GM19023 (cell line): ENCODE measurements around the gene KCTD16.

Experiments
- ATAC-seq: cut with Tn5 transposase; IDR thresholded peaks from one replicate; pipeline ENCODE4 v1.9.1; 2021; ENCODE audit warnings: mild to moderate bottlenecking, moderate library complexity; ENCODE audit not compliant: unreplicated experiment

Gene KCTD16

DNA sequence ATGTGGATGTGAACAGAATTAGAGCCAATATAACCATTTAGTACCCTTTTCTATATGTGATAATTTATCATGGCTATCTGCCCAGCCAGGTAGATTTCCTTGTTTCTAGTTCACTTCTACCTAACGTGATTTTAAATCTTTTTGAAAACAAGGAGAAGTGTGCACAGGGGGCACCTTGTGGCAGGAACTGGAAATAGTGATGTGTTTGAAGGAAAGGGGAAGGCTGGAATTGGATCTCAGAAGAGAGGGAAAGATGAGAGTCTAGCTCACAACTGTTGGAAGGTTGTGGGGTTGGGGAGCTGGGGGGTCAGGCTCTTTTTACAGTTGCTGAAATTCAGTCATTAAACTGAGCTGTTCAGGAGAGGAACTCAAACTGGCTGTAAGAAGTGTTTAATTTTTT lies 219.5 kb downstream of the KCTD16 start:
- ATAC-seq = no peak

- no peak for ATAC-seq
Measured at GRCh38 chr5:144391044-144391443, 220.4 kb downstream of the KCTD16 start.

GRCh38 chr5:144393641-144394435 lies 223.2 kb downstream of the KCTD16 start:
- no peak for ATAC-seq

DNA sequence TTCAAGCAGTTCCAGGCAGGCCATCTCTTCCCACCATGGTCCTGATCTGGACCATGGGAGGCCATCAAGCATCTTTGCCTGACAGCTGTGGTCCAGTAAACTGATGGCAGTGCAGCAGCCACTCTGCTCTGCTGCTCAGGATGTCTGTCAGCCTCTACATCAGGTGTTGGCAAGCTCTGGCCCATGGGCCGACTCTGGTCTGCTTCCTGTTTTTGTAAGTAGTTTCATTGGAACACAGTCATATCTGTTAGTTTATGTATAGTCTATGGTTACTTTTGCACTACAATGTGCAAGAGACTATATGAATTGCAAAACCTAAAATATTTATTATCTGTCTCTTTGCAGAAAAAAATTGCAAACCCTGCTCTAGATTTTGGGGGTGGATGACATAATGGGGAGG lies 225.0 kb downstream of the KCTD16 start:
- ATAC-seq = no peak

DNA sequence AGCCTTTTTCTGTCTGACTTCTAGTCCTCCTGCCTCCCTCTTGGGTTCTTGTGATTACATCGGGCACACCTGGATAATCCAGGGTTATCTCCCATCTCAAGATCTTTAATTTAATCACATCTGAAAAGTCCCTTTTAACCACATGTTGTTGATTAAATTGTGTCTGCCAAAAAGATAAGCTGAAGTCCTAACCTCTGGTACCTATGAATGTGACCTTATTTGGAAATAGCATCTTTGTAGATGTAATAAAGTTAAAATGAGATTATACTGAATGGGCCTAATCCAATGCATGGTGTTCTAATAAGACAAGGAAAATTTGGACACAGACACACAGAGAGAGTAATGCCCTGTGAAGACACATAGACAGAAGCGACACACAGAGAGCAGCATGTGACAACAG lies 232.4 kb downstream of the KCTD16 start:
- ATAC-seq = no peak

- no peak for ATAC-seq
Measured at GRCh38 chr5:144403817-144404420, 233.2 kb downstream of the KCTD16 start.

DNA sequence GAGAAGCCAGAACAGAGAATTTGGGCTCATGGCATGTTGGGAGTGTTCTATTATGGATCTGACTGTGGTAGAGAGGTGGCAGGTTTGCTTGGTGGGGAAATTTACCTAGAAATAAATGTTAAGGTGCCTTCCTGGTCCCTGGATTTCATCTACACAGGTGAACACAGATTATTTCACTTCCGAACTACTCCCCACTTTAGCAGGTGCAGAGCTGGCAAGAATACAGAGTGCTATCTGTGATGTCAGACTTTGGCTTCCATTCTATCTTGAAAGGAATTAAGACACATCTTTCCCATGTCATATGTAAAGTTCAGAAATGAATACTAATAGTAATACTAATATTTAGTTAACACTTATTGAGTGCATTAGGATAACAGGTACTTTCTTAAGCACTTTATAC lies 234.0 kb downstream of the KCTD16 start:
- no peak for ATAC-seq

DNA sequence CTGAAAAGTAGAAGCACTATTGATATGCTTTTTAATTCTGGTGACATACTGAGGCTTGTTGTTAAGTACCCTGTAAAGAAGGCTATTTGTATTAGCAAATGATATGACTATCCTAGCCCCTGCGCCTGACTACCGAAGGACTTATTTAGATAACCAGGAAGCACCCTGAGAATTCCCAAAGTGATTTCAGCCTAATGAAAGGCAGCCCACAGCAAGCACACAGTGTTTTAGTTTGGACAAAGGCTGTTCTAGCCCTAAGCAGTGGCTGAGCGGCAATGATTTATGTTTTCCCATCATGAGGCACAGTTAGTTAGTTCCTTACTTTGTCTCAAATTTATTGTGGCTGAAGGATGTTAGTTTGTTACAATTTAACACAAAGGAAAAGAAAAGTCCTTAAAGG lies 235.3 kb downstream of the KCTD16 start:
- ATAC-seq = no peak

DNA sequence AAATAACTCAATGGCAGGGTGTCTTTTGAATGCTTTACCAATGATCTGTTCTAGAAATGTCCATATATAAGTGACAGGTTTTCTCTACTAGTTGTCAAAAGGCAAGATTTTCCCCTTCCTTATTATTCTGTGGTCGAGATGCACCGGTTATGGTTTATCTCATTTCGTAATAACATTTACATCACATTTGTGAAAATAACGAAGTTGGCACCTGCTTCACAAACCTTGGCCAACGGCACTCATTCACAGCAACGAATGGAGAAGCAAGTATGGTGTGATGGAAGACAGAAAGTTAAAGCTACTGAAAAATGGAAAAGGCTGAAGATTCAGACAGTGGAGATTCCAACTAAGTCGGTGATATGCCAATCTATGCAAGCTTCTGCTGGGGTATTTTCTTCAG lies 235.8 kb downstream of the KCTD16 start:
- no peak for ATAC-seq

- no peak for ATAC-seq
Measured at GRCh38 chr5:144414202-144415029, 243.7 kb downstream of the KCTD16 start.

DNA sequence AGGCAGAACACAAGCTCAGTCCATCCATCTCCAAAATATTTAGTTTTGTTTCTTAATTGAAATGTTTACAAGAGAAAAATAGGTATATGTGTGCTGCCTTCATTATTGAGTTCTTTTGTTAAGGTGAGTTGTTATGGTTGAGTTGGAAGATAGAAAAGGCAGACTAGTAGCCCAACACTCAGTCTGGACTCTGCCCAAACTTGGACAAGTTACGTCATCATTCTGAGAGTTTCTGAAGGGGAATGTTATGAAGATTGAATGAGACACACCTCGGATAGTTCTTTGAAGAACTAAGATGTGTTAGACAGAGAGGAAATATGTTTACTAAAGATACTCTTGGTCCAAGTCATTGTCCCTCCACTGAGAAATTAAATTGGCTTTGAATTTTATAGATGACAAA lies 245.5 kb downstream of the KCTD16 start:
- ATAC-seq = no peak

- no peak for ATAC-seq
Measured at GRCh38 chr5:144418719-144419118, 248.0 kb downstream of the KCTD16 start.

DNA sequence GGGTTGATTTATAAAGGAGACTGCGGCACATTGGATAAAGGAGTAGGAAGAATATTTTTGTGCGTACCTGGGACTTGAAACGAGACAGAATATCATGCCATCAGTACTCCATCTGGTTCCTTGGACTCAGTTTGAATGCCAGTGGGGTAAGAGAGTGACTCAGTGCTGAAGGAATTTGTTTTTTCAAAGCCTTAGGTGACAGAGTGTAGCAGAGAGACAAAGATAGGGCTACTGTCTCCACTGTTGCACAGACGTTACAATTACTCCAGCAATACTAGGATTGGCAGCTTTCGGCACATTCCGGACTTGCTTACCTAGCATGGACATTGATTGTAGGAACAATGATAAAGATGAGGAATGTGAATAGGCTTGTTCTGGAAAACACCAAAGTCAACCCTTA lies 250.7 kb downstream of the KCTD16 start:
- no peak for ATAC-seq

DNA sequence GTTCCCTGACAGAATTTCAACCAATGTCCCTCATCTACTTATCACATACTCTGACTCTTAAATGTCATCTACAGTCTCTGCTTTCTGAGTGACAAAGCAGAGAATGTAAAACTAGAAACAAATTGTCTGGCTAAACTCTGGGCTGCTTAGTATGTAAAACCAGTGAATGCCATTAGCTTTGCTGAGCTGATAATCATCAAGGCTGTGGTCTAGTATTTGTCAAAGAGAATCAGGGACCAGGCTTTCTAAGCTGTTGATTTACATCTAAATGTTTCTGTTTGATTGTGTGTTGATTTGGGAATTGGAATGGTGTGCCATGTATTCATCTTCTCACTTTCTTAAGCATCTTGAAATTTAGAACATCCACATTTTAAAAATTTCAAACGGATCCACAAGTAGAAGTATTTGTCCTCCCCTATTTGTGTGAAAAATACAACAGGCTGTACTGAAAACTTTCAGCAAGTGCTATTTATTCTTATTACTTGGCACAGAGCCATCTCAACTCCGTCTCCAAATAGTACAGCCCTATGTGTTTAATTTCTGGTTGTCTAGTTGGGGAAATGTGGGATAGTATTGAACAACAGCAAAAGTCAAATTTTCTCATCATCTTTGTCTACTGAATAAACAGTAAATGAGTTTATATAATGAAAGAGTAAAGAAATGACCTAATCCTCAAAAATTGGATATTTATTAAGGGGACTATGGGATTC lies 251.5 kb downstream of the KCTD16 start:
- no peak for ATAC-seq

- ATAC-seq = no peak
Measured at GRCh38 chr5:144427866-144428265, 257.2 kb downstream of the KCTD16 start.

- no peak for ATAC-seq
Measured at GRCh38 chr5:144428326-144428725, 257.7 kb downstream of the KCTD16 start.

GRCh38 chr5:144429405-144429804 lies 258.7 kb downstream of the KCTD16 start:
- no peak for ATAC-seq

DNA sequence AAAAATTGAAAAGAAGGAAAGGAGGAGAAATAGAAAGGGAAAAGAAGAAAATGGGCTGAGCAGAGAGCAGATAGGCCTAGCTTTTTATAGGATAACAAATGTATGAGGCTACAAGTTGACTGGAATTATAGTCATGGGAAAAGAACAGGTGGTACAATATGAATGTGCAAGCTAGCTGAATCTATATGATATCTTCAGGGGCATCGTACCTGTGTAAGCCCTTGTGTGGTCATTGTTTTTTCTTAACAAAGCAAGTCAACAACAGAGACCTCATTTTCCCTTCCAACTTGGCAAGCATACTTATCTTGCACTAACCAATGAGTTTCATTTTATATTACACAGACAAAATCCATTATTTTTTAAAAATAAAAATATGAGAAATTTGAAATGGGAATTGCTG lies 259.2 kb downstream of the KCTD16 start:
- no peak for ATAC-seq

- ATAC-seq = no peak
Measured at GRCh38 chr5:144433140-144433822, 262.6 kb downstream of the KCTD16 start.

- no peak for ATAC-seq
Measured at GRCh38 chr5:144433893-144434292, 263.2 kb downstream of the KCTD16 start.

- ATAC-seq = no peak
Measured at GRCh38 chr5:144436007-144436406, 265.3 kb downstream of the KCTD16 start.
